Transverse colon (tissue), 4 donors: Measurements from ENCODE around the gene MARCHF9. TPM values are rescaled to one million over a fixed set of nuclear protein-coding genes. Genes with fewer than 3 reads are reported as not detected.
A peak's percentile ranks its signal among the peaks of the same experiment; 100 is the strongest.

Source experiments
- DNase-seq: peaks from one replicate; pipeline ENCODE4 v3.0.0-alpha.2; 2019
- H3K27ac ChIP-seq, 4 donors: fragments of 200-600 bp; sonication (generic); 2 replicates each; pipeline ENCODE4 v1.5.1; 2016 to 2018; ENCODE audit warnings: inconsistent platforms in 4 of 4
- H3K27me3 ChIP-seq: fragments of 200-600 bp; sonication (generic); 2 replicates; pipeline ENCODE4 v1.5.1; 2017; ENCODE audit warnings: inconsistent platforms
- H3K36me3 ChIP-seq, 4 donors: fragments of 200-600 bp; sonication (generic); 2 replicates each; pipeline ENCODE4 v1.5.1; 2017 to 2019; ENCODE audit warnings: inconsistent platforms in 4 of 4
- H3K4me1 ChIP-seq, 4 donors: fragments of 200-600 bp; sonication (generic); 2 replicates each; pipeline ENCODE4 v1.5.1; 2017 to 2020; ENCODE audit warnings: inconsistent platforms in 4 of 4
- H3K4me3 ChIP-seq, 4 donors: fragments of 200-600 bp; sonication (generic); 1 replicate in 1 of 4; 2 replicates in 3 of 4; pipeline versions ENCODE4 v1.5.1 to v1.6.1; 2017 to 2019; ENCODE audit warnings: inconsistent platforms in 4 of 4
- H3K9me3 ChIP-seq, 2 donors: fragments of 200-600 bp; sonication (generic); 2 replicates each; pipeline ENCODE4 v1.5.1; 2017 to 2019; ENCODE audit warnings: inconsistent platforms in 2 of 2
- EP300 ChIP-seq: sonication (generic); formaldehyde crosslinking; IDR thresholded peaks from one replicate; pipeline ENCODE4 v1.6.1; 2017; ENCODE audit warnings: antibody characterized with exemption, low read depth
- POLR2A ChIP-seq: fragments of 450-650 bp; IDR thresholded peaks from one replicate; pipeline ENCODE4 v1.6.1; 2016; ENCODE audit warnings: antibody characterized with exemption, mild to moderate bottlenecking, moderate library complexity
- POLR2AphosphoS5 ChIP-seq, 3 donors: sonication (generic); formaldehyde crosslinking; IDR thresholded peaks; one replicate each; pipeline ENCODE4 v1.6.1; 2016; ENCODE audit warnings: antibody characterized with exemption in 3 of 3
- WGBS, 2 donors: methylation state at CpG; one replicate each; pipeline ENCODE4 v1.1.5; 2018; ENCODE audit warnings: low coverage in 1 of 2; 5-methylcytosine and 5-hydroxymethylcytosine counted together
- in situ Hi-C, 4 donors: fragments of 200-750 bp; cut with MboI; loops; one replicate each; pipeline versions ENCODE4 v1.15.0 to v1.15.1; 2017; ENCODE audit warnings: low sequenced_read_pairs in 3 of 4, low pct_ligation_motif_present in 1 of 4, low pct_unique_long_range_greater_than_20kb in 1 of 4
- intact Hi-C: fragments of 100-400 bp; cut with DNase I; formaldehyde crosslinking; loops from one replicate; pipeline ENCODE4 v1.15.1; 2023; ENCODE audit warnings: low total_unique reads
- total RNA-seq, 4 donors: library from RNA; depleted of rRNA; stranded (reverse); fragments of >200 nt; gene quantifications; one replicate each; pipeline ENCODE4 v1.1.0, GENCODE V29; 2016
- TF ChIP-seq, protein P1 (sequence below), 5 experiments: fragments of 200-600 bp in 3 of 5; fragments of 450-650 bp in 2 of 5; sonication (generic) in 3 of 5; IDR thresholded peaks; 1 replicate in 2 of 5; 2 replicates in 3 of 5; pipeline ENCODE4 v1.5.1; 2016 to 2017; ENCODE audit warnings: antibody characterized with exemption in 5 of 5, inconsistent platforms in 3 of 5, mild to moderate bottlenecking in 2 of 5, moderate library complexity in 1 of 5

MARCHF9 gene
- total RNA-seq, 4 donors from 2014 or later, result 1.5 to 24.1 (median 9.5) TPM

DNA sequence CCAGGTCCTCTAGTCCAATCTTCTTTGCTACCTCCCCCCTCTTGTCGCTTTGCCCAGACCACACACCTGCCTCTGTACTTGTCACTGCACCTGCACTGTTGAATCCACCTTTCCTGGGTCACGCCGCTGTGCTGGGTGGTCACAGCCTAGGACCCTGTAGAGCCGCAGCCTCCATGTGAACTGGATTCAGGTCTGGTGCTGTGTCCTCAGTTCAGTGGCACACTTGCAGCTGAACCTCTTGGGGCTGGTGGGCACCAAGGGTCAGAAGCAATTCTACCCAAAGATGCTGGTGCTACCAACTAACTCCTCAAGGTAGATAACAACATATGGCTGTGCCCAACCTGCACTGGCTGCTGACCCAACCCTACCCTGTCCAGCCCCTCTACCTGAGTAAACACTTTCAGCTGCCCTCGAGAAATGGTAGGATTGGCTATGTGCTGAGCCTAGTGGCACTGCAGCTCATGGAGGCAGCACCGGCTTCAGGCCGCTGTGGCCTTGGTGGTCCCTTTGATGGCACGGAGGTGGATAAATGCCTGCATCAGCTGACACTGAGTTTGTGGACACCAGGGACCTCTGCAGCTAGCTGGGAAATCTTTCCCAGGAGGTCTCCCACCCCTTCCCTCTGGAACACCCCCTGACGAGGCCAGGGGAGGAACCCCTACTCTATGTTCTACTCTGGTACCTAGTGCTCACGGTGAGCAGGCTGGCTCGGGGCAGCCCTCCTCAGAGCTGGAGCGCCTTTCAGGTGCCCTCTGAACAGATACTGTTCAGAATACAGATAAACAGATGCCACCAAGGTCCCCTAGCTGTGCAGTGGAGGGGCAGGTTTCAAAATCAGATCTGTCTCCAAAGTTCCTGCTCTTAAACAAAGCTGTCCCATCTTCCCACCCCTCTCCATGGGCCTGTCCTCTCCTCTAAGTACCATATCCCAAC, 30.6 kb upstream of the MARCHF9 start:
- WGBS, 2 donors, result 81% methylated on average over 12 of the region's 12 CpGs; no CpG with 5 or more reads in 1 of the 2 donors

DNA sequence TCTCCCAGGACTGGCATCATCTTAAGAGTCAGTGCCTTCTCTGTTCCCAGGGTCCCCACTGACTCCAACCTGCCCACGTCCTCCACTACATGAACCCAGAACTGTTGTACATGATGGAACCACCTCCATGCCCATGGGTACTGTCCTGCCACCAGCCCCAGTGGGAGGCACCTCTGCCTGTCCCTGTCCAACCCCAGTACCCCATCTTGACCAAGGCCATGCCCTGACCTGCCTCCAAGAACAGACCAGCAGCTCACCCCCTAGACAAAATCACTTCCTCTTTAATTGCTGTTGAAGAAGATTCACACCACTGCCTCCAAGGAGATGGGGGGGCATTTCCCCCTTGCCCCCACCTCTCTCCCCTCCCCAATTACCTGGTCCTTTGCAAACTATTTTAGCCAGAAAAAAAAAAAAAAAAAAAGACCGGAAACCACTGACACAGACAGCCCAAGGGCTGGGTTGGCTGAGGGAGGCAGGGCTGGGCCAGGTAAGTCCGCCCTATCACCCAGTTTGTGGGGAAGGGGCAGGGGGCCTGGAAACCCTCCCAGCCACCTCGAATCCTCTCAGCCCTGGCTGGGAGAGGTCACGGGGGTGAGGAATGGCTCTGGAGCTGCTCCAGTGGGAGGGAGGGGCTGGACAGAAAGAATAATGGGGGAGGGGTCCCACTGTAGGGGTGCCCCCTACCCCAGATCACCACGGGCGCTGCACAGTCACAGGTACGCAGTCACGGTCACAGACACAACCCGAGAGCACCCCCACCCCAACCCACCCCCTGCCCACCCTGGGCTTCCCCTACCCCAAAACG, 29.8 kb upstream of the MARCHF9 start:
- DNase-seq, result no peak
- H3K27me3 ChIP-seq, result peaks cover 20% of the 10 kb centered on the region
- no peak overlapping the region for H3K27ac ChIP-seq
- TF ChIP-seq EP300, result no peak
- peaks cover 3 to 17% (median 9%) of the 10 kb centered on the region in 4 donors for H3K4me1 ChIP-seq
- intact Hi-C loops (no loop called here), in situ Hi-C loops (no loop called here)
- no peak overlapping the region for H3K4me3 ChIP-seq
- peaks cover 0 to 3% (median 0%) of the 10 kb centered on the region in 4 donors for H3K36me3 ChIP-seq
- WGBS, 2 donors, result 34 to 45% methylated on average over 3 to 11 of the region's 11 CpGs
- H3K9me3 ChIP-seq, result no peaks in the 10 kb centered on the region

More for the DNA sequence above, 30.6 kb upstream of the MARCHF9 start:
- no peaks in the 10 kb centered on the region for H3K9me3 ChIP-seq
- H3K36me3 ChIP-seq, result peaks cover 0 to 8% (median 2%) of the 10 kb centered on the region in 4 donors
- H3K27ac ChIP-seq, result no peak overlapping the region
- no peak overlapping the region for H3K4me3 ChIP-seq
- H3K4me1 ChIP-seq, result peaks cover 3 to 17% (median 9%) of the 10 kb centered on the region in 4 donors
- in situ Hi-C loops (no loop called here), intact Hi-C loops (no loop called here)
- DNase-seq, result no peak
- TF ChIP-seq, protein P1, sequence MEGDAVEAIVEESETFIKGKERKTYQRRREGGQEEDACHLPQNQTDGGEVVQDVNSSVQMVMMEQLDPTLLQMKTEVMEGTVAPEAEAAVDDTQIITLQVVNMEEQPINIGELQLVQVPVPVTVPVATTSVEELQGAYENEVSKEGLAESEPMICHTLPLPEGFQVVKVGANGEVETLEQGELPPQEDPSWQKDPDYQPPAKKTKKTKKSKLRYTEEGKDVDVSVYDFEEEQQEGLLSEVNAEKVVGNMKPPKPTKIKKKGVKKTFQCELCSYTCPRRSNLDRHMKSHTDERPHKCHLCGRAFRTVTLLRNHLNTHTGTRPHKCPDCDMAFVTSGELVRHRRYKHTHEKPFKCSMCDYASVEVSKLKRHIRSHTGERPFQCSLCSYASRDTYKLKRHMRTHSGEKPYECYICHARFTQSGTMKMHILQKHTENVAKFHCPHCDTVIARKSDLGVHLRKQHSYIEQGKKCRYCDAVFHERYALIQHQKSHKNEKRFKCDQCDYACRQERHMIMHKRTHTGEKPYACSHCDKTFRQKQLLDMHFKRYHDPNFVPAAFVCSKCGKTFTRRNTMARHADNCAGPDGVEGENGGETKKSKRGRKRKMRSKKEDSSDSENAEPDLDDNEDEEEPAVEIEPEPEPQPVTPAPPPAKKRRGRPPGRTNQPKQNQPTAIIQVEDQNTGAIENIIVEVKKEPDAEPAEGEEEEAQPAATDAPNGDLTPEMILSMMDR (IDR thresholded peaks at IDR 0.05), result no peak
- TF ChIP-seq POLR2A (no peak), POLR2AphosphoS5 (IDR thresholded peaks at IDR 0.05) (no peak), EP300 (no peak)
- H3K27me3 ChIP-seq, result peaks cover 20% of the 10 kb centered on the region

DNA sequence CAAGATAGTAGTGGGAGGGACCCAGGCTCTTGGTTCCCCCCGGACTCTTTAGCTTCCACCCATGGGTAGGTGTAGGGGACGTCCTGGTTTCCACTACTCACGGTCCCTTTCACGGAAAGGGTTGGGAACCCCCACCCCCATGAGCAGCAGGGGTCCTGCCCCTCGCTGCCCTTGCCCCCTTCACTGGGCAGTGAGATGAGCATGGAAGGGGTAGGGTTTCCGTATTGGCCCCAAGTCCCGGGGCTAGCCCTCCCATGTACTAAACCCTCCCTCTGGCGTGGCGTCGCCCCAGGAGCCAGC, 29.1 kb upstream of the MARCHF9 start:
- Histone ChIP-seq H3K27ac (peak overlapping the region in 2 of 4 donors; percentile 27 to 70), H3K36me3 (no peaks in the 10 kb centered on the region), H3K4me1 (peaks cover 3 to 17% (median 9%) of the 10 kb centered on the region in 4 donors), H3K9me3 (no peaks in the 10 kb centered on the region), H3K4me3 (peak overlapping the region in 3 of 4 donors; percentile 28 to 59 (median 57)), H3K27me3 (peaks cover 20% of the 10 kb centered on the region)
- in situ Hi-C loops (no loop called here), intact Hi-C loops (no loop called here)
- WGBS, 2 donors, result 35% methylated on average over 10 of the region's 10 CpGs; no CpG with 5 or more reads in 1 of the 2 donors
- TF ChIP-seq POLR2A (no peak), EP300 (no peak), POLR2AphosphoS5 (IDR thresholded peaks at IDR 0.05) (no peak)
- TF ChIP-seq, protein P1 (IDR thresholded peaks at IDR 0.05), result no peak
- DNase-seq, result no peak

DNA sequence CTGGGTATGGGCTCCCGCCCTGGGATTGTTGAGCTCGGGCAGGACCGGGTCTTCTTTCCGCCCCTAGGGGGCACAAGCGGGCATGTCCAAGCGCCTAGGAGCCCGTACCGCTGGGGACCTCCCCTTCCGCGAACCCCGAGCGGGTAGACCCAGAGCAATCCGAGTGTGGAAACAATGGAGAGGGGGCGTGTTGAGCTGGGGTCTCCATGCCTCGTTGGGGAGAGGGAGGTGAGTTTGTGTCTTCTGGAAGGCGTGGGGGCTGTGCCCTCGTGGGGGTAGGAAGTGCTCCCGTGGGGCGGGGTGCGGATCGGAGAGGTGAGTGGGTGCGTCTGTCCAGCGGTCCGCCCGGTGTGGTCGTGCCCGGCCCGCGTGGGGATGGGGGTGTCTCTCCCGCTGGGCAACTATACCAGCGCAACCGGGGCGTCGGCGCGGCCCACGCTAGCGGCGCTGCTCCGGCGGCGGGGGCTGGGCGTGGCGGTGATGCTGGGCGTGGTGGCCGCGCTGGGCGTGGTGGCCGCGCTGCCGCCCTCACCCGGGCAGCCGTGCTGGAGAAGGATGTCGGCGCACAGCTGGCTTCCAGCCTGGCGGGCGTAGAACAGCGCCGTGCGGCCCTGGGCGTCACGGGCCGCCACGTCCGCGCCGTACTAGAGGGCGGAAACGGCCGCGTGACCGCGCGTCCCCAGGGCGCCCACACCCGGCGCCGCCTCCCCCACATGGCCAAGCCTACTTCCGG, 28.6 kb upstream of the MARCHF9 start:
- no peak for TF ChIP-seq EP300
- TF ChIP-seq, protein P1 (IDR thresholded peaks at IDR 0.05), result peak; percentile 65 to 77 (median 73)
- H3K27ac ChIP-seq, result peak overlapping the region; percentile 23 to 70 (median 26)
- WGBS, 2 donors, result 38% methylated on average over 77 of the region's 79 CpGs; no CpG with 5 or more reads in 1 of the 2 donors
- H3K4me3 ChIP-seq, result peak overlapping the region; percentile 2 to 59 (median 42)
- H3K27me3 ChIP-seq, result peaks cover 23% of the 10 kb centered on the region
- H3K4me1 ChIP-seq, result peaks cover 3 to 17% (median 9%) of the 10 kb centered on the region in 4 donors
- no peaks in the 10 kb centered on the region for H3K9me3 ChIP-seq
- in situ Hi-C loops (no loop called here), intact Hi-C loops (no loop called here)
- peak; percentile 87 for DNase-seq
- H3K36me3 ChIP-seq, result no peaks in the 10 kb centered on the region
